Measurements from ENCODE around the gene PPP1R13L.

The PPP1R13L gene

GRCh38 chr19:45362291-45362690 lies 42.6 kb downstream of the PPP1R13L start (continued):
- TF ChIP-seq ZNF670 (tag by site-specific recombination; IDR thresholded peaks at IDR 0.05; ENCODE audit: low read depth) (no peak), ZBTB11 (tag by site-specific recombination; conservative IDR thresholded peaks at IDR 0.05; ENCODE audit: low read depth) (no peak), ZSCAN30 (tag by site-specific recombination; IDR thresholded peaks at IDR 0.05) (no peak), RBAK (tag by site-specific recombination; IDR thresholded peaks at IDR 0.05) (no peak), HOXA7 (CRISPR knock-in tag; IDR thresholded peaks at IDR 0.05; ENCODE audit: borderline replicate concordance) (no peak), ZFP37 (tag by site-specific recombination; IDR thresholded peaks at IDR 0.05) (no peak), ZBTB6 (tag by site-specific recombination; IDR thresholded peaks at IDR 0.05) (no peak), ZNF530 (tag by site-specific recombination; IDR thresholded peaks at IDR 0.05; ENCODE audit: low read depth) (no peak), ZNF133 (tag by site-specific recombination; IDR thresholded peaks at IDR 0.05) (no peak), ZXDB (tag by site-specific recombination; IDR thresholded peaks at IDR 0.05) (no peak), ZNF350 (tag by site-specific recombination; IDR thresholded peaks at IDR 0.05) (no peak), ZBTB26 (tag by site-specific recombination; optimal IDR thresholded peaks at IDR 0.05) (no peak), SETDB1 (IDR thresholded peaks at IDR 0.05; ENCODE audit: insufficient read length, low read length) (no peak)

GRCh38 chr19:45361608-45362007 lies 43.3 kb downstream of the PPP1R13L start:
- Histone ChIP-seq H3K4me1 (ENCODE audit: control insufficient read depth, insufficient read depth, low read length) (no peaks in the 10 kb centered on the region), H3K27ac (ENCODE audit: extremely low read depth, low read depth, low read length) (no peak overlapping the region), H3K4me3 (ENCODE audit: low read depth, low read length) (no peak overlapping the region), H3K36me3 (ENCODE audit: control insufficient read depth in 2 of 2, insufficient read depth in 1 of 2, low read length in 2 of 2) (peaks cover 49 to 71% of the 10 kb centered on the region in 2 experiments; a peak in 2 of 3 replicates), H3K9me3 (ENCODE audit: control insufficient read depth, insufficient read depth, low read depth, low read length) (no peaks in the 10 kb centered on the region)
- ChIA-PET POLR2A (interaction anchor here (0.7 kb wide), 1 partner anchor 9 kb away, joined by 3 read pairs; no protein-coding TSS in a partner anchor), CTCF (no interaction called here)
- no peak for TF ChIP-seq ZNF639 (tag by site-specific recombination; IDR thresholded peaks at IDR 0.05)
- no peak for TF ChIP-seq ZNF292 (tag by site-specific recombination; IDR thresholded peaks at IDR 0.05; ENCODE audit: borderline replicate concordance, low read depth)
- TF ChIP-seq ZNF529 (tag by site-specific recombination; IDR thresholded peaks at IDR 0.05; ENCODE audit: insufficient replicate concordance): no peak
- no peak for TF ChIP-seq ZBTB20 (tag by site-specific recombination; IDR thresholded peaks at IDR 0.05)
- TF ChIP-seq PATZ1 (tag by site-specific recombination; IDR thresholded peaks at IDR 0.05): no peak
- no peak for TF ChIP-seq ZNF596 (tag by site-specific recombination; IDR thresholded peaks at IDR 0.05)
- TF ChIP-seq ZNF48 (tag by site-specific recombination; IDR thresholded peaks at IDR 0.05): no peak
- TF ChIP-seq ZNF132 (tag by site-specific recombination; IDR thresholded peaks at IDR 0.05; ENCODE audit: borderline replicate concordance): no peak
- TF ChIP-seq YY2 (tag by site-specific recombination; IDR thresholded peaks at IDR 0.05): no peak
- TF ChIP-seq ZNF585B (tag by site-specific recombination; IDR thresholded peaks at IDR 0.05): no peak
- TF ChIP-seq ZNF600 (tag by site-specific recombination; IDR thresholded peaks at IDR 0.05): no peak
- no peak for TF ChIP-seq ZBTB8A (tag by site-specific recombination; IDR thresholded peaks at IDR 0.05)
- no peak for TF ChIP-seq ZNF391 (tag by site-specific recombination; IDR thresholded peaks at IDR 0.05; ENCODE audit: borderline replicate concordance, low read depth)
- no peak for TF ChIP-seq ZNF629 (tag by site-specific recombination; IDR thresholded peaks at IDR 0.05)
- no peak for TF ChIP-seq ZEB2 (tag by site-specific recombination; IDR thresholded peaks at IDR 0.05)
- TF ChIP-seq GLIS2 (tag by site-specific recombination; IDR thresholded peaks at IDR 0.05): no peak

Measured in HEK293 (cell line).